SK-N-MC (cell line): ENCODE data around the gene ITGB5.

Experiments
- EZH2 ChIP-seq: fragments of 200-600 bp; sonication (generic); IDR thresholded peaks from one replicate; pipeline ENCODE4 v1.6.1; 2017; ENCODE audit warnings: antibody characterized with exemption
- FOXP2 ChIP-seq: optimal IDR thresholded peaks from 2 replicates; pipeline ENCODE3; 2011; ENCODE audit warnings: mild to moderate bottlenecking, moderate library complexity; ENCODE audit not compliant: insufficient read depth; ENCODE audit errors: extremely low read length, control extremely low read depth
- POLR2AphosphoS5 ChIP-seq: IDR thresholded peaks from 2 replicates; pipeline ENCODE4 v1.6.1; 2012; ENCODE audit warnings: mild to moderate bottlenecking, low read depth, low read length, borderline replicate concordance

GRCh38 chr3:124877674-124878073 is 9.5 kb downstream of the ITGB5 start:
- TF ChIP-seq POLR2AphosphoS5 (no peak), EZH2 (no peak), FOXP2 (no peak)
